SHP77 treated with DMSO at 0.1 percent for 48 hours (cell line): ENCODE results near the gene MAPKAPK2.

Experiments used
- DNase-seq: peaks from one replicate; lab custom pipeline; 2025; lab: John Stamatoyannopoulos, UW

Gene MAPKAPK2

GRCh38 chr1:206721454-206721853, 36.7 kb downstream of the MAPKAPK2 start:
- DNase-seq = no peak

- no peak for DNase-seq
These were observed 38.2 kb downstream of the MAPKAPK2 start for GRCh38 chr1:206722751-206723461.

- DNase-seq = no peak
These were observed 38.7 kb downstream of the MAPKAPK2 start for GRCh38 chr1:206723462-206723804.

- DNase-seq = no peak
These were observed 39.2 kb downstream of the MAPKAPK2 start for GRCh38 chr1:206723805-206724472.

GRCh38 chr1:206725109-206725963, 40.6 kb downstream of the MAPKAPK2 start:
- DNase-seq = no peak

- DNase-seq = no peak
These were observed 43.4 kb downstream of the MAPKAPK2 start for GRCh38 chr1:206727981-206728696.

GRCh38 chr1:206728697-206728987, 43.9 kb downstream of the MAPKAPK2 start:
- DNase-seq = no peak

GRCh38 chr1:206729050-206729449, 44.3 kb downstream of the MAPKAPK2 start:
- DNase-seq = no peak

- DNase-seq = no peak
These were observed 44.8 kb downstream of the MAPKAPK2 start for GRCh38 chr1:206729507-206729906.

GRCh38 chr1:206732508-206732907, 47.8 kb downstream of the MAPKAPK2 start:
- DNase-seq = no peak

- DNase-seq = no peak
These were observed 48.3 kb downstream of the MAPKAPK2 start for GRCh38 chr1:206732992-206733391.

- peak; percentile 22 for DNase-seq
These were observed 49.9 kb downstream of the MAPKAPK2 start for GRCh38 chr1:206734499-206735142.

GRCh38 chr1:206735553-206736031, 50.9 kb downstream of the MAPKAPK2 start:
- no peak for DNase-seq

GRCh38 chr1:206736878-206737728, 52.4 kb downstream of the MAPKAPK2 start:
- no peak for DNase-seq

GRCh38 chr1:206737729-206738201, 53.1 kb downstream of the MAPKAPK2 start:
- DNase-seq = no peak

- DNase-seq = no peak
These were observed 54.0 kb downstream of the MAPKAPK2 start for GRCh38 chr1:206738370-206739366.

GRCh38 chr1:206739411-206740076, 54.8 kb downstream of the MAPKAPK2 start:
- no peak for DNase-seq

GRCh38 chr1:206741142-206741701, 56.5 kb downstream of the MAPKAPK2 start:
- DNase-seq = no peak
